SW 1271 (cell line): ENCODE data around the gene CCDC157.
A peak's percentile ranks its signal among the peaks of the same experiment; 100 is the strongest.

Source experiments
- DNase-seq, 2 experiments: peaks; one replicate each; lab custom pipeline; 2025; lab: John Stamatoyannopoulos, UW

CCDC157 gene

DNA sequence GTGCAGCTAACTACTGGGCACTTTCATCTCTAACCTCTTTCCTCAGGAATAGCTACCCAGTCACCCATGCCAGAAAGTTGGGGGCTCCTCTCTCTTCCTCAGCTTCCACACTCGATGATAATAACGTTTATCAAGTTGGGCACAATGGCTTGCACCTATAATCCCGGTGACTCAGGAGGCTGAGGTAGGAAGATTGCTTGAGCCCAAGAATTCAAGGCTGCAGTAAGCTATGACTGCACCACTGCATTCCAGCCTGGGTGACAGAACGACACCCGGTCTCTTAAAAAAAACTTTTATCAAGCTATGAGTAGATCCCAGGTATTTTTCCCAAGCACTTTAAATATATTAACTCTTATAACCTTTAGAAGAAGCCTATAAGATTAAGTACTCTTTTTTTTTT is 2.2 kb upstream of the CCDC157 start:
- no peak for DNase-seq

DNA sequence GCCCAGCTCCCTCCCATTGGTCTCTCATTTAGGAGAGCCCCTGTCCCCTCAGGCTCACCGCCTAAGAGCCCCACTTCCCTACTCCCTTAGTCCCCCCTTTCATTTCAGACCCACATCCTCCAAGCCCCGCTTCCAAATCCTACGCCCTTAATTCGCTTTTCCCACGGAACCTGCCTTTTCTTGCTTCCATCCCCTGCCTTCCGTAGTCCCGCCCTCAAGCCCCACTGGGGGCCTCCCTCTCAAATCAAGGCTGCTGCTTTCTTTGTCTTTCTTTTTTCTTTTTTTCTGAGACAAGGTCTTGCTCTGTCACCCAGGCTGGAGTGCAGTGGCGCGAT is 396 bp downstream of the CCDC157 start:
- no peak for DNase-seq

DNA sequence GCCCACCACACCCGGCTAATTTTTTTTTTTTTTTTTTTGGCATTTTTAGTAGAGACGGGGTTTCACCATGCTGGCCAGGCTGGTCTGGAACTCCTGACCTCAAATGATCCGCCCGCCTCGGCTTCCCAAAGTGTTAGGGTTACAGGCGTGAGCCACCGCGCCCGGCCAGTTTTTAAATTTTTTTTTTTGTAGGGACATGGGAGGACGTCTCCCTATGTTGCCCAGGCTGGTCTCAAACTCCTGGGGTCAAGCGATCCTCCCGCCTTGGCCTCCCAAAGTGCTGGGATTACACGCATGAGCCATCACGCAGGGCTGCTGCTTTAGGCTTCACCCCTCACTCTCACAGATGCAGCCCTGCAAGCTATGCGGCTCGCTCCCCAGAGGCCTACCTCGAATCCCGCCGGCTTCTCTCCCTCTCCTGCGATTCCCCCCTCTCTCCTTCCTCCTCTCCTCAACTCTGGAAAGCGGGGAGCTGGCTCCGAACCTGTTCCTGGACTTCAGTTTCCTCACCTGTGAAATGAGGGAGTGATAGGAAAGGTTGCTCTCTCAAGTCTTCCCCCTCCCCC is 926 bp downstream of the CCDC157 start:
- DNase-seq = no peak

DNA sequence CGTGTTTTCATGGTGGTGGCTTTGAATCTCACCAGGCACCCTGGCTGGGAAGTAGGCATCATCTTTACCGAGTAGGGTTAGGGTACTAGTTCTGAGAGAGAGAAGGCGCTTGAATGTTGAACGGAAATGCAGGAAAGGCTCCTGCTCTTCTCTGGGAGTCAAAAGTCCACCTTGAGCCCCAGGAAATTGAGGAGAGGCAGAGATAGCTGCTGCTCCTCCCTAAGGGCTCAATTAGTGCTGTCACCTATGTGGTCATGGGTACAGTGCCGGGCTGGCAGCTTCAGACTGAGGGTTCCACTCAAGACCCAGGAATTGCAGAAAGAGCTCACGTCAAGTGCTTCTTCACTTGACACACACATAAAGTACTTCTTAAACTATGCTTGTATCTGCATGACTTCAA is 1.7 kb downstream of the CCDC157 start:
- no peak for DNase-seq

DNA sequence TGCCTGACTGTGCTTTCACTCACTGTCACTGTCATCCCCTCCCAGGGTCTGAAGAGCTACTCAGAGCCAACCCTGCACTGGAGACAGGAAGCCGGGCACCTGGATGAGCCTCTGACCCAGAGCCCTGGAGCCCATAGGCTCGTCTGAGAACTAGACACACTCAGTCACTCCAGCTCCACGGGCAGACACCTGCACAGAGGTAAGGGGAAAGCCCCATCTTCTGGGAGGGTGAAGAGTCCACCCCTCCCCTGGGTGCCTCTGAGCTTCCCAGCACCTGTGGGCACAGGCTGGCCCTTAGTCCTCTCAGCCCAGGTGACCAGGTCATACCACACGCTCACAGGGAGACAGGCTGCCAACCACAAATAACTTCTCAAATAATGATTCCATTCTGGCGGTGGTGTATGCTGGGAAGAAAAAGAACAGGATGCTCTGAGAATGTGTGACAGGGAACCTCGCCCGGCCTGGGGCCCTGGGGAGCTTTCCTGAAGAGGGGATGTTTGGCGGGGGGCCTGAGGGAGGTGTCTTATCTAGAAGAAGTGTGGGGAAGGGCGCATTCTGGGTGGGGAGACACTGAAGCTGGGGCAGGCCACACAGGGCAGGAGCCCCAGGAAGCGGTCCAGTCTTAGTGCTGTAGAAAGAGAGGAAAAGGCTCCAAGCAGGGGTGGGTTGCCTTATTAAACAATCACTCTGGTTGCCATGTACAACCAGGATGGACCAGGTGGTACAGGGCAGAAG is 5.3 kb downstream of the CCDC157 start:
- DNase-seq = no peak

DNA sequence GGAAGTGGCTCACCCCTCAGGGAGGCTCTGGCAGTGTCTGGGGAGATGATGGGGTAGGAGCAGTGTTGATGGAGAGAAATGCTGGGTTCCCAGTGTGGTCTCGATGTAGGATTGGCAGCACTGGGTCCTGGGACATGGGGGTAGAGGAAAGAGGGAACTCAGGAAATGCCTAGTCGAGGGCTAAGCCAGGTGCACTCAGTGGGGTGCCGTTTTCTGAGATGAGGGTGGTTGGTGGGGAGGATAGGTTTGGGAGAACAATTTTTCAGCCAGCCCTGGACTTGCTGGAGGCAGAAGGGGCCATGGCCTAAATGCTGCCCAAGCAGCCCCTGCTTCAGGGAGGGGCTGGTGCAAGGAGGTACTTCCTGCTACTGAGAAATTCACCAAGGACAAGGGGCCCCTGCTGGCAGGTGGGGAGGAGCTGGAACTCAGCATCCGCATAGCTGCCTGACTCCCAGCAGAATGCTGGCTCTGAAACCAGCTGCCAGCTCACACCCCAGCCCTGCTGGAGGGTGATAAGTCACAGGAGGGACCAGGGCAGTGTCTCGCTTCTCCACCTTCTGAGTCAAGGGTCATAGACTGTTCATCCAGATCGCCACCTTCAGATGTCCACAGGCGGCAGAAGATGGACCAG is 6.0 kb downstream of the CCDC157 start:
- DNase-seq = no peak

DNA sequence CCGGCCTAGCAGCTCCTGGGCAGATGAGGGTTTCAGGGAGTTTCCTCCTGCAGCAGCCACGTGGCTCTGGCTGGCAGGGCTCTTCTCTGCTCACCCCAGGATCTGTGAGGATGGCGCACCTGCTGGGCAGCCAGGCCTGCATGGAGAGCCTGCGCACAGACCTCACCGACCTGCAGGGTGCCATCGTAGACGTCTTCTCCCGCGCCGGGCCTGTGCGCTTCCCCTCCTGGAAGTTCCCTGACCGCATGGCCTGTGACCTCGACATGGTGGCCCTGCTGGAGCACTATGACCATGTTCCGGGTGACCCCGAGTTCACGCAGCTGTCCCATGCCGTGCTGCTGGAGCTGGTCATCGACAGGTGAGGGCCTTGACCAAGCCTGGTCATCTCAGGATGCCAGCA is 9.1 kb downstream of the CCDC157 start:
- DNase-seq = no peak

DNA sequence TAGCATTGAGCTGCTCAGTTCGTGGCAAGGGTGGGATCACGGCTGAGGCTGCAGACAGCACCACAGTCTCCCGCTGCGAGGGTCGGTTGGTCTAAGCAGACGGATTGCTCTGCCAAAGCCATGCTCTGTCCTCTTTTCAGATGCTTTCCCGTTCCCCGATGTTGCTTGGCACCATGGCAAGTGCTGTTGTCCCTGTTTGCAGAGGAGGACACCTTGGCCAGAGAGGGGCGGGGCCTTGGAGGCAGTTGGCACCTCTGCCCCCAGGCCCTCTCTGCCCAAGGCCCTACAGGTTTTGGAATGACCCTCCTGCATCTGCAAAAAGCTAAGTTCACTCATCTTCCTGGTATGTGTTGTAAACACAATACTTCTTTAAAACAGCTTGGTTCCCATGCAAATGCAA is 11.6 kb downstream of the CCDC157 start:
- DNase-seq = no peak

DNA sequence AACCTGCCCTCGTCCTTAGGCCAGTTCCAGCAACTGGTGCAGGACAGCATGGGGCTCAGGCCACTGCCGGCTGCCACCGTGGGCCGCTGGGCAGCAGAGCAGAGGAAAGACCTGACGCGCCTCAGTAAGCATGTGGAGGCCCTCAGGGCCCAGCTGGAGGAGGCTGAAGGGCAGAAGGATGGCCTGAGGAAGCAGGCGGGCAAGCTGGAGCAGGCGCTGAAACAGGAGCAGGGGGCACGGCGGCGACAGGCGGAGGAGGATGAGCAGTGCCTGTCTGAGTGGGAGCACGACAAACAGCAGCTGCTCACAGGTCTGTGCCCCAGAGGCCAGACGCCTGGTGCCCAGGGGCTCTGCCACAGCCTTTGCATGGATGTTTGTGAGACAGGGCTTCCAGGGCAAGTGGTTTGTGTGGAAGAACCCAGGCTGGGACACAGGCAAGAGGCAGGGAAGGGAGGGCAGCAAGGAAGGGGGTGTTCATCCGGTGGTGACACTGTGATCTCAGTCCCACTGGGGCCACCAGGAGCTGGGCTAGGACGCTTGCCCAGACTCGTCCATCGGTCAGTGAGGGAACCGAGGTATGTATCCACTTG is 13.9 kb downstream of the CCDC157 start:
- DNase-seq = no peak

DNA sequence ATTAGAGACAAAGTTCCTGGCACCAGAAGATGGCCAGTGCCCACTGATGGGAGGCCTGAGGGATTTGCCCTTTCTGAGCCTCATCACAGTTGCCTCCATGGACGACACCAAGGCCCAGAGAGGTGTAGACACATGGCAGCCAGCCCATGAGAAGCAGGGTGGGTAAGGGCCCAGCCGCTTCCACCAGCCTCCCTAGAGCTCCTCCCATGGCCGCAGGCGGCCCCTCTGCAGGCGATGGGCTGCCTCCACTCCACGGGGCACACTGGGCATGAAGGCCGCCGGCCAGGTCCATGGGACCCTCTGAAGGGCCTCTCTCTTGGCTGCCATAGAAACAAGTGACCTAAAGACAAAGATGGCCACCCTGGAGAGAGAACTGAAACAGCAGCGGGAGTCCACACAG is 14.5 kb downstream of the CCDC157 start:
- no peak for DNase-seq

DNA sequence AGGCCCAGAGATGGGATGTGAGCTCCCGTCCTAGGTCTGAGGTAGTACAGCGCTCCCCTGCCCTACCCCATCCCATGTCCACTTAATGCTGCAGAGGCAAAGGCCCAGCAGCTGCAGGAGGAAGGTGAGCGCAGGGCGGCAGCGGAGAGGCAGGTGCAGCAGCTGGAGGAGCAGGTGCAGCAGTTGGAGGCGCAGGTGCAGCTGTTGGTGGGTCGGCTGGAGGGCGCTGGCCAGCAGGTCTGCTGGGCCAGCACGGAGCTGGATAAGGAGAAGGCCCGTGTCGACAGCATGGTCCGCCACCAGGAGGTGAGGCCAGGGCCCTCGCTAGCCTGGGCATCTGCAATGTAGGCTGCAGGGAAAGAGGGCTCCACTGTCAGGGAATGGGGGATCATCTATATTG is 15.2 kb downstream of the CCDC157 start:
- no peak for DNase-seq

DNA sequence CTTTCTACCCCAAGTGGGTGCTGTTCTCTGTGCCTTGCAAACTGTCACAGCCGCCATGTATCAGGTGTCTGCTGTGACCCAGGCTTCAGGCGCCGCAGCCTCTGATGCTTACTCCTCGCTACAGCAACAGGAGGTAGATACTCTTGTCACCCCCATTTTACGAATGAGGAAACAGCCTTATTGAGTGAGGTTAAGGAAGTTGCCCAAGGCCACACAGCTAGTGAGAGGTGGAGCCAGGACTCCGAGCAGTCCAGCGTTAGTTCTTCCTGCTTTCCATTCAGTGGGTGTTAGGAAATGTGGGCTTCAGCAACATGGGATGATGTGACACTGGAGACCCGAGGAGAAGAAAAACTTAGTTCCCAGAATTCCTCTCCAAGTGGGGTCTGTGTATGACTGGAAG is 16.1 kb downstream of the CCDC157 start:
- DNase-seq = no peak

DNA sequence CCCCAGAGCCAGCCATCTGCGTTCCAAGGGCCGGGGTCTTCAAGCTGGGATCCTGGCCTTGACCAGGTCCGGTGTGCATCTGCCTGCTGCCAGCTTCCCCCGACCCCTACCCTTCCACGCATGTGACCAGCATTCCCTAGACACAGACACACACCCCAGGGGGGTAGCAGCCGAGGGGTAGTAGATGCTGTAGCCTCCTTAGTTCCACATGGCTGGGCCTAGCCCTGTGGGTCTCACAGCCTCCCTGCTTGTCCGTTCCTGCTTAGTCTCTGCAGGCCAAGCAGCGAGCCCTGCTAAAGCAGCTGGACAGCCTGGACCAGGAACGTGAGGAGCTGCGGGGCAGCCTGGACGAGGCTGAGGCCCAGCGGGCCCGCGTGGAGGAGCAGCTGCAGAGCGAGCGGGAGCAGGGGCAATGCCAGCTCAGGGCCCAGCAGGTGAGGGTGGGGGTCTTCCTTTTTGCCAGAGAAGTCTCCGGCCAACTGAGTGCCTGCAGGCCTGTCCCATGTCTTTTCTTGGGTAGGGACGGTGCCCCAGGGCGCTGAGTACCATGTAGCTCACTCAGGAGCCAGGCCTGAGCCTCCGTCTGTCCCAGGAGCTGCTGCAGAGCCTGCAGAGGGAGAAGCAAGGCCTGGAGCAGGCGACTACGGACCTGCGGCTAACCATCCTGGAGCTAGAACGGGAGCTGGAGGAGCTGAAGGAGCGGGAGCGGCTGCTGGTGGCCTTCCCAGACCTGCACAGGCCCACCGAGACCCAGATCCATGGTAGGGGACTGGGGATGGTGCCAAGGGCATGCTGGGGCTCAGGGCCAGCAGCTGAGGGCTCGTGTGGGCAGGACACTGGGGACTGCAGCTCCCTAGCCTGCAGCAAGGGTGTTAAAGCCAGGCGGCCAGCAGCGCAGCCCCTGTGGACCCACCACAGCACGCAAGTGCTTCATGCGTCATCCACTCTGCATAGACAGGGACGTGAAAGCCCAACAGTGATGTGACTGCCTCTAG is 16.8 kb downstream of the CCDC157 start:
- DNase-seq = no peak

DNA sequence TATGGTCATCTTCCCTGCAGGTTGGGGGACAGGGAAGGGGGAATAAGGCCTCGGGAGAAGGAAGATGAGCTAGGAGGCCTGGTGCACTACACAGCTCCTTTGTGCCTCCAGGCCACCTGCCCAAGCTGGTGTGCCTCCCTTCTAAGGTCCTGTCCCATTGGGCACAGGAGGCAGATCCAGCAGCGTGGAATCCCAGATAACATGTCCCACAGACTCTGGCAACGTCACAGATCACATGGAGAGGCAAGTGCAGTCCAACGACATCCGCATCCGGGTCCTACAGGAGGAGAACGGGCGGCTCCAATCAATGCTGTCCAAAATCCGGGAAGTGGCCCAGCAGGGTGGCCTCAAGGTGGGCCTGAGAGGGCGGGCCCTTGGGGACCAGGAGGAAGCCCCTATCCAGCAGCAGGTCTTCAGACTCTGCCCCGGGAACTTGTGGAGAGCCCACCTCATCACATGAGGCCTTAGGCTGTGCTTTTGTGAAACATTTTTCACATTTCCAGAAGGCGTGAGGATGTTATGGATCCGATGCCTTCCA is 18.6 kb downstream of the CCDC157 start:
- no peak for DNase-seq

DNA sequence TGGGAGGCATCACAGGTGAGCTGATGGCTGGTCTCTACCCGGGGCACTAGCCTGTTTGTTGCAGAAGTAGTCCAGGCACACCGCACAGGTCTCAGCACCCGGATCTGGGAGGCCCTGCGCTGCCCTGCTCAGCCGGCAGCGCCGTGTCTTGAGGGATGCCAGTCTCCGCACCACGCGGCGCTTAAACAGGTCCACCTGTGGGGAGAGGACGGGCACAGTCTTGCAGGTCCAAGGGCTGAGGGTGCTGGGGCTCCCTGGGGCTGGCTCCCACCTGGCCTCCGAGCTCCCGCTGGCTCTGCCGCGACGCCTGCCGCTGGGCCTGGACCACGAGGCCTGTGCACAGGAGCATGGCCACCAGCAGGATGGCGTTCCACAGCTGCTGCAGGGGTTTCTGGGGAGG is 23.2 kb downstream of the CCDC157 start:
- no peak for DNase-seq

DNA sequence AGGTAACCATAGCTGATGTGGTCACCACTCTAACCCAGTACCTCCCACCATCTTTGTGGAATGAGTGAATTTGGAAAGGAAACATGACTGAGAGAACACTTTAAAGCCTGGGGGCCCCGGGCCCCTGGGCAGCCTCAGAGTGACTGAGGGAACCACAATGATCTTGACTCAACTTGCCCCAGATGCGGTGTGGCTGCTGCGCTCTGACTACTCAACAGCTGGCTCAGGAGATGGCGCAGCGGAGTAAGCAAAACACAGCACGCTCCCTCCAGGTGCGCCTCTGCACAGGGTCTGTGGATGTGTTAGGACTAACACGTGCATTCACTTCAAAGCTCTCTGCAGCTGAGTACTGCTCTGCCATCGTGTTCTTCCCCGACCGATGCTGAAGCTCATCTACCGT is 24.5 kb downstream of the CCDC157 start:
- no peak for DNase-seq

DNA sequence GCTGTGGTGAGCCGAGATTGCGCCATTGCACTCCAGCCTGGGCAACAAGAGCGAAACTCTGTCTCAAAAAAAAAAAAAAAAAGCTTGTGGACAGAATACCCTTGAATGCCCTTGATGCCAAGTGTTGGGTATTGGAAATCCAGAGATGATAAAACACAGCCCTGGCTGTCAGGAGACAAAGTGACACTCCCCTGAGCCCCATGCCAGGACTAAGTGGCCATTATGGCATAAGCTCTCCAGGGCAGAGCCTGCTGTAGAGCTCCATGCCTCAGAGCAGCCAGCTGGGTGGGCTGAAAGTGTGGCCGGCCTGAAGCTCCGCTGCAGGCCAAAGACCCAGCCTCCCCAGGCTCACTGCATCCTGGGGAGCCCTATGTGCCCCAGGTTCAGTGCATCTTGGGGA is 25.5 kb downstream of the CCDC157 start:
- DNase-seq = no peak

DNA sequence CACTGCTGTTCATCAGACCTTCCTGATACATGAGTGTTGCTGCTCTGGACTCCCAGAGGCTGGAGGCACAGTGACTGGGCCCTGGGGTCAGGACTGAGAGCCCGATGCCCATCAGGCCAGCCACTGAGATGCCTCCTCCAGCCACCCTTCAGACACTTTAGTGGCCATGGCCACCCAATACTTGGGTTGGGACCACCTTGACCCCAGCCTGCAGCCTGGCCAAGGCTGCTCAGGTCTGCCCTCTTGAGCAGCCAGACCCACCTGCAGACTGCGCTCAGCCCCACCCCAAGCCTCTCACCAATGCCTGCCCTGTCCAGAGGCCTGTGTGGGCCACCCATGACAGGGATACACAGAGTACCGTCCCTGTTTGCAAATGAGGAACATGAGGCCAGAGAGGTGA is 26.3 kb downstream of the CCDC157 start:
- DNase-seq = no peak

DNA sequence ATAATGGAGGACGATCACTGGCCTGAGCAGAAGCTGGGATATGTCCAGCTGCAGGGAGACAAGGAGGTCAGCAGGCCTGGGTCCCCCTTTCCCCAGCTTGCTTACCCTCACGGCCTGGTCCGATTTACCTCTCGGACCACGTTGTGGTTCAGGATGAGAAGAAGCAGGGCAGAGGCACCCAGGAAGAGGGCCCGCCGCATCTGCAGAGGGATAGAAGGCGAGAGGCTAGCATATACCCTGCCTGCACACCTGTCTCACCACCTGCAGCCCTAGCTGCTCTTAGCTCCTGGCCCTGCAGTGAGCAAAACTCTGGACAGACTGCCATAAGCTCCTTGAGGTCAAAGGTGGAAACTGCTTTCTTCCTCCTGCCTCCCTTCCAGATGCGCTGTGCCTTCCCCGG is 29.1 kb downstream of the CCDC157 start:
- no peak for DNase-seq

DNA sequence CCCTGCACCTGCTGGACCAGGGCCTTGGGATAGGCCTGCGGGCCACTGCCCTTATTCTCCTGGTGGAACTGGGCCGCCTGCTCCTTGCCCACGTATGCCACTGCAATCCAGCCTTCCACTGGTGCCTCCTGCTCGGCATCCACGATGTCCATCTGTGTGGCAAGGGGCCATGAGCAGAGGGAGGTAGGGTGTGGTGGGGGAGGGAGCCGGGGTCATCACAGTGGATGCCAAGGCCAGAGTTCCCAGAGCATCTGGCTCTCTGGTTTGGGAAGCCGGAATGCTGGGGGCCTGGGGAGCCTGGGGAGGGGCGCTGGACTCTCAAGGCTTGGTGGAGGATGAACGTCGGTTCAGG is 29.8 kb downstream of the CCDC157 start:
- DNase-seq = no peak

DNA sequence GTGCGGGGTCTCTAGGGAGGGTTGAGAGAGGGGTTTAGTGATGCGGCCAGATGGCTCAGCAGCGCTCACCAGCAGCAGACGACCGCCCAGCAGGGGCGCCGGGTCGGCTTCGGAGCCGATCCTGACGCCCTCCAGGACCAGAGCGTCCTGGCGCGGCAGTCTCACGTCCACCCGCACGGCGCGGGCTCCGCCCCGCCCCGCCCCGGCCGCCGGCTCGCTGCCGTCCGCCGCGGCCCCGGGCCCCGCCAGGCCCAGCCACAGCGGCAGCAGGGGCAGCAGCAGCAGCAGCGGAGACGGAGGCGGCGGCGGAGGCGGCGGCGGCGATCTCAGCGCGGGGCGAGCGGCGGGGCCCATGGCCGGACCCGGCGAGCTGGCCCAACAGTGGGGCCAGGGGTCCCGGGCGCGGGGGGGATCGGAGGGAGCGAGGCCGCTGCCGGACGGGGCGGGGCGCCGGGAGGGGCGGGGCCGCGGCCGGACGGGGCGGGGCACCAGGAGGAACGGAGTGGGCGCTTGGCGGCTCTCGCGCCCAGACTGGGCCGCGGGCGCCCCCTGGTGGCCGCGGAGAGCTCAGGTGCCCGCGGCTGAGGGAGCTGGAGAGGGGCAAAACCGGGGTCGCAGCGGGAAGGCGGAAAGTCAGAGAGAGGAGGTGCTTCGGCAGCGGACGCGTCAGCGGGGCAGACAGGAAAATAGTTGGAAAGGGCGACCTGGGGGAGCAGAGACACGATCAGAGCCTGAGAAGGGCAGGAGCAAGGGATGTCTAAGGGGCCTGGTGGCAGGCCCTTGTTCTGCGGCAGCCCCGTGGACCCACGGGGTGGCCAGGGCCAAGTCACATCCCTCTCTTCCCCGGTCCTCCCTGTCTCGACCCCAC is 30.4 kb downstream of the CCDC157 start, which contains the start of gene RNF215:
RNF215 (minus strand) TSS at position 452 of the 868 bp plus-strand sequence; CDS start at position 354, 98 bp downstream.
- peak; percentile 15 to 61 for DNase-seq
